ENCODE measurements around the gene SCNN1A.

The SCNN1A gene

DNA sequence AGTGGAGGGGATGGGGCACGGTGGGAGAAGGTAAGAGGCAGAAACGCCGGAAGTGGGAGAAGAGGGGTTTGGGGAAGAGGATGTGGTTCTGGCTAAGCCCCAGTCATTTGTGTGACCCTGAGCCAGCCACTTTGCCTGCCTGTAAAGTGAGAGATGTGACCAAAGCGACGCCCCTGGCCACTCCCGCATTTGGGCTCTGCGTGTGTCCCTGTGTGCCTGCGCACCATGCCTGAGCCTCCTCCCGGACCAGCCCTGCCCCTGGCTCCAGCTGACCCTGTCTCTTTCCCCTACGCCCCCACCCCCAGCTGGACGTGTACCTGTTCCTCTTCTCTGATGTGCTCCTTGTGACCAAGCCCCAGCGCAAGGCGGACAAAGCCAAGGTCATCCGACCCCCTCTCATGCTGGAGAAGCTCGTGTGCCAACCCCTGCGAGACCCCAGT lies 56.9 kb downstream of the SCNN1A start:
- DNase-seq (ENCODE audit: low read depth in 2 of 2), result no peak

- DNase-seq (ENCODE audit: low read depth in 2 of 2), result no peak
Measured at GRCh38 chr12:6317693-6318439, 57.5 kb downstream of the SCNN1A start.

- DNase-seq (ENCODE audit: low read depth in 2 of 2), result no peak
Measured at GRCh38 chr12:6316921-6317692, 58.3 kb downstream of the SCNN1A start.

DNA sequence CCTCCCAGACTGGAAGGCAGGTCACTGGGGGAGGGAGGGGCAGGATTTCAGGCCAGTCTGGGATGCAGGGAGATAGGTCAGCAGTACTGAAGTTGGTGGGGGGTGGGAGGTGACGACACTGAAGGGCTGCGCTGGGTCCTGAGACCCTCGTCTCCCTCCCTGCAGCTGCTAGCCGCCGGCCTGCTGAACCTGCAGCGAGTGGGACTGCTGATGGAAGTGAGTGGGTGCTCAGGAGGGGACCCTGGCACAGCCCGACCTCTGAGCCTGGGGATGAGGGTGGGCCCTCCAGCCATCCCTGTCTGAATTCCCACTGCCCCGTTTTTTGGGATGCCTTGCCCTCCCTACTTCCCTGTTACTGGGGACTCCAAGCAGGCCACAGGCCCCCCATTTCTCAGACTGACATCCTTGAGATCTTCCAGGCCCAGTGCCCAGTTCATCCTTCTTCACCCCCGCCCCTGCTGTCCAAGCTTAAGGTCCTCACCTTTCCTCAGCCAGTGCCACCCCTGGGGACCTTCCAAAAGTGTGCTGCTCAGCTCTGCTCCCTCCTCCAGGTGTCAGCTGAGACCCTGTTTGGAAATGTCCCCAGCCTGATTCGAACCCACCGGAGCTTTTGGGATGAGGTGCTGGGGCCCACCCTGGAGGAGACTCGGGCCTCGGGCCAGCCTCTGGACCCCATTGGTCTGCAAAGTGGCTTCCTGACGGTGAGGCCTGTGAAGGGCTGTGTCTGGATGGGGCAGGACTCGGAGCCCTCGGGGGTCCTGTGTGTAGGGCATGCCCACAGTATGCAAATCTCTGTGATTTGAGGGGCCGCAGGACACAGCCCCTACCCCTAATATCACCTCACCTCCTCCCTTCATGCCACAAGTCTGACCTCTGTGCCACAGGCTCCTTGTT lies 59.4 kb downstream of the SCNN1A start:
- DNase-seq (ENCODE audit: low read depth in 2 of 2), result no peak

DNA sequence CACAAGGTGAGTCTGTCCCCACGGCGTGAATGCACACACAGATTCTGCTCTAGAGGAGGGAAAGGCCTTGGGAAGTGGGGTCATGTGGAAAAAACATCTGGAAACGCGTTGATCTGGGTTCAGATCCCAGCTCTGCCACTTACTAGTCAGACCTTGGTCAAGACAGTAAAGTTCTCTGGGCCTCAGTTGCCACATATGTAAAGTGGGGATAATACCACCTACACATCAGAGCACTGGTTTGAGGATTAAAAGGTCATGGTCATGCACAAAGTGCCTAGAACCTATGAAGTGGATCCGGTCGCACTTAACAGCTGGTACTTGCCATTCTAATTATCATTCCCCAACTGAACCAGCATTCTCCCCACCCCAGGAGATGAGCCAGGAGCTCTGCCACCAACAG lies 60.2 kb downstream of the SCNN1A start:
- DNase-seq (ENCODE audit: low read depth in 2 of 2), result no peak

DNA sequence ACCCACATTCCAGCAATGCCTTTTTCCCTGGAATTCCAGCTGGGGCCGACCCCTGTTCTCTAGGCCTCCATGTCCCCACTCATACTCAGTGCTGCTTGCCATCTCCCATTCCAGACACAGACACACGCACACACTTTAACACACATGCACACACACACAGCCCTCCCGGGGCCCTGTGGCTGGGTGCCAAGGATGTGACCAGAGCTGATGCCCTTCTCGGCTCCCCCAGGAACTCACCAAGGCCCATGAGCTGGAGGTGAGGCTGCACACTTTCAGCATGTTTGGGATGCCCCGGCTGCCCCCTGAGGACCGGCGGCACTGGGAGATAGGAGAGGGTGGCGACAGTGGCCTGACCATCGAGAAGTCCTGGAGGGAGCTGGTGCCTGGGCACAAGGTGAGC lies 60.6 kb downstream of the SCNN1A start:
- DNase-seq (ENCODE audit: low read depth in 2 of 2), result no peak

DNA sequence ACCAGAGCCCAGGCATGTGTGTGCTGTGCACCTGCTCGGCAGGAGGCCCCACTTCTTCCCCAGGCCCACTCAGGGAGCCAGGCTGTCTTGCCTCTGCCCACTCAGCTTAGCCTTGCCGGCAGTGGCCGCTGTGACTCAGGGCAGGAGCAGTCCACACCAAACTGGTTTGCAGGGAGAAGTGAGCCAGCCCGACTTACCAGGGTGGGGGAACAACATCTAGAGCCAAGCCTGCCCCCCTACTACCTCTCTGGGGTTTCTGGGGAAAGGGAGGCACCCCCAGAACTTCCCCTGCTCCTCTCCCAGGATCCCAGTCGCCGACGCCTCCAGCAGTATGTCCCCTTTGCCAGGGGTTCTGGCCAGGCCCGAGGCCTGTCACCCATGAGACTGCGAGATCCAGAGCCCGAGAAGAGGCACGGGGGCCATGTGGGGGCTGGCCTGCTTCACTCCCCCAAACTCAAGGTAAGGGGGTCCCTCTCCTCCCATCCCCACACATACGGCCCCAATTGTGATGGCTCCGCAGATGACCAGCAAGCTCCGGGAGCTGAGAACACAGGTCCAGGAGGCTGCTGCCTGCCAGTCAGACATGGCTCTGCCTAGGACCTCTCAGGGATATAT lies 61.9 kb downstream of the SCNN1A start:
- no peak for DNase-seq (ENCODE audit: low read depth in 2 of 2)

- no peak for DNase-seq (ENCODE audit: low read depth in 2 of 2)
Measured at GRCh38 chr12:6312529-6313325, 62.6 kb downstream of the SCNN1A start.

DNA sequence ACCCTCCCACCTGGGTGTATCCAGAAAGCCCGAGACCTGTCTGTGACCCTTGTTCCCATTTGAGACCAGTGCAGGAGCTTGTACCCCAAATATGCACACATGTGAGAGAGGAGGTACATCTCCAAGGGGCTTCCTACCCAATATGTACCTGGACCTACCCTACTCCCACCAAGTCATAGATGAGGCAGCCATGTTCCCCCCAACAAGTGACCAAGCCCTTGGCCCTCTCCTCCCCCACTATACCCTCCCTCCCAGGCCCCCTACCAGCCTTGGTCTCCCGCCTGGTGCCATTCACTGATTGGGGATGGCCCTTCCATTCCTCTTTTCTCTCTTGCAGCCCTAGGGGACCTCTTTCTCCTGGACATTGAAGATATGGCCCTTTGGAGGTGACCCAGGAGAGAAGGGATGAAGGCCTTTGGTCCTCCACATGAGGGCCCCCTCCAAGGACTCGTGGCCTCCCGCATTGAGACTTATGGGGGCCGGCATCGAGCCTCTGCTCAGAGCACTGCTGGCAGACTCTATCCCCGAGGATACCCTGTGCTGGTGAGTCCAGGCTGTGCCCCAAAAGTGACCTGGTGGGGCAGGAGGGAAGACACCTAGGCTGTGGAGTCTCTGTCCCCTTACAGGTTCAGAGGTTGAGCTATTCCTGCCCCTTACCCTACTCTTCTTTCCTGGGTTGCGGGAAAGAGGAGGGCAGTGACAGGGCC lies 63.4 kb downstream of the SCNN1A start:
- DNase-seq (ENCODE audit: low read depth in 2 of 2), result no peak

DNA sequence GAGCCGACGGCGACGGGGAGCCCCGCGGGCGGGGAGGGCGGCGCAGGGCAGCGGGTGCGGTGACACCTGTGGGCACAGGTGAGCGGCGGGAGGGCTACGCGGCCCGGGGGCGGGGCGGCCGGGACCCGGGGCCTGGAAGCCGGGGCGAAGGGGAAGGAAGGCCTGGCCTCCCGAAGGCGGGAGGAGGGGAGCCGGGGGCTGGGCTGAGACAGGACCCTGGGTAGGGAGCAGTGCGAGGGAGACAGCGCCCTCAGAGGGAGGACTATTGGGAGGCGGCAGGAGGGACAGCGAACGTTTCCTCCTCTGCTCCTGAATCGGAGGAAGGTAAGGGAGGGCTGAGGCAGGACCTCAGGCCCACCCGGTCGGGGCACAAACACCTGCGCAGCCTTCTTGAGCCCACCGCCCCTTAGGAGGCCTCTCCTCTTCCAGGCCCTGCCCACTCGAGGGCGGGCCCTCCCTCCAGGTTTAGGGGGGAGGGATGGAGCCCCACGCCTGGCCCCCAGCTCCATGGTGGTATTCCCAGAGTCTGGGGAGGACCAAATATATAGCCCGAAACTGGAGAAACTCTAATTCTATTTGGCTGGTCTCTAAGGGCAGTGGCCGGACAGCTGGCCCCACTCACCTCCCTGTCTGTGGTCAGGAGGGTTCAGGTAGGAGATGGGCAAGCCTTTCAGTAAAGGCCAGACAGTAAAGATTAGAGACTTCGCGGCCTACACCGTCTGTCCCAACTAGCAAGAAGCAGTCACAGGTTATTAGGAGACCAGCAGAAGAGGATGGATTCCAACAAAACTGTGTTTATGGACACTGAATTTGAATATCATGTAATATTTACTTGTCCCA lies 64.4 kb downstream of the SCNN1A start:
- DNase-seq (ENCODE audit: low read depth in 2 of 2), result no peak

DNA sequence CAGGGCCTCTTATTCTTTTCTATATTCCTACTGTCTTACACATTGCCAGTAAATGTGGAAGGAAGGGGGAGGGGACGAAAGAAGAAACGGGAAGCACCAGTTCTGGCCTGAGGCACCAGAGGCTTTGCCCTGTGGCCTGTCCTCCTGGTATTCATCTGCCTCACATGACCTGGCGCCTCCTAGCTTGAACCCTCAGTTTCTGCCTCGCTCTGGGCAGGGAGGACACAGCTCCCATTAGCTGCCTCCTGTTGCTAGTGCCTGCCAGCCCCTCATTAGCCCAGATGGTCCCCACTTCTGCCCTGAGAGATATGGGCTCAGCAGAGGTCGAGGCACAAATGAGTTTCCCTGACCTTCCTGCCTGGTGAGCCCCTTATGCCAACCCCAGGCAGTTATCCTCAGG lies 67.8 kb downstream of the SCNN1A start:
- DNase-seq (ENCODE audit: low read depth in 2 of 2), result no peak

- DNase-seq (ENCODE audit: low read depth in 2 of 2), result no peak
Measured at GRCh38 chr12:6306599-6307220, 68.7 kb downstream of the SCNN1A start.

GRCh38 chr12:6306151-6306550 lies 69.2 kb downstream of the SCNN1A start:
- no peak for DNase-seq (ENCODE audit: low read depth in 2 of 2)

DNA sequence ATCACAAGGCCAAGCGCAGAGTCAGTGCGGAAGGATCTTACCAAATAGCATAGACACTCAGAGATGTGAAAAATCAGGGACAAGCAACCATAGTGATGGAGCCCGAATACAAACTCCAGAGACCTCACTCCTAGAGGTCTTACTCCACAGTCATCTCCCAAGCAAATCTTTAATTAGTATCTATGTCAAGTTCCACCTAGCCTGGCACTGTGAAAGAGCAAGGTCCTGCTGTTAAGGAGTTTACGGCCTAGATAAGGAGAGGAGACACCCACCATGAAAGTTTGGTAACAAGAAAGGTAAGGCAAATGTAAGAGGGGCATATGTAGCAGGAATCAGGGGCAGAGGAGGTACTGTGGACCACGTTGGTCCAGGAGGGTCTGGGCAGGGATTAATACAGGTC lies 72.3 kb downstream of the SCNN1A start:
- DNase-seq (ENCODE audit: low read depth in 2 of 2), result no peak

GRCh38 chr12:6302621-6303020 lies 72.7 kb downstream of the SCNN1A start:
- DNase-seq (ENCODE audit: low read depth in 2 of 2), result no peak

GRCh38 chr12:6301721-6302120 lies 73.6 kb downstream of the SCNN1A start:
- no peak for DNase-seq (ENCODE audit: low read depth in 2 of 2)

GRCh38 chr12:6297170-6297569 lies 78.2 kb downstream of the SCNN1A start:
- no peak for DNase-seq (ENCODE audit: low read depth in 2 of 2)

Measured in stimulated activated CD4-positive, alpha-beta T cell treated with anti-CD3 and anti-CD28 coated beads, Interleukin-12 subunit alpha, Interleukin-12 subunit beta, amount 100 ng/mL, for 24 hours (primary cell).